Right cardiac atrium (tissue), 5 donors: ENCODE results near the gene GAPVD1. TPM values are rescaled to one million over a fixed set of nuclear protein-coding genes. Genes with fewer than 3 reads are reported as not detected.
"Not testable (repeated sequence)": the region's sequence is repeated elsewhere in the genome, so short reads cannot be mapped to it uniquely, and the experiment has no call there.

ENCODE experiments used
- ATAC-seq, 2 donors: fragments of 200-7000 bp; cut with Tn5 transposase; one replicate each; pipeline versions ENCODE4 v1.8.0 to v1.9.1; 2020; ENCODE audit warnings: moderate library complexity in 2 of 2, mild to moderate bottlenecking in 1 of 2
- DNase-seq, 3 donors: peaks; one replicate each; pipeline ENCODE4 v3.0.0-alpha.2; 2020
- H3K27ac ChIP-seq: one replicate; pipeline ENCODE4 v1.5.1; 2013; ENCODE audit warnings: mild to moderate bottlenecking, low read length, control low read depth, moderate library complexity
- H3K27me3 ChIP-seq: one replicate; pipeline ENCODE4 v1.6.1; 2013; ENCODE audit not compliant: control insufficient read depth, insufficient read depth
- H3K4me1 ChIP-seq: one replicate; pipeline ENCODE4 v1.6.1; 2013; ENCODE audit warnings: low read length; ENCODE audit not compliant: control insufficient read depth, insufficient read depth
- H3K4me3 ChIP-seq: one replicate; pipeline ENCODE4 v1.5.1; 2013; ENCODE audit warnings: low read length, control low read depth
- H3K9me3 ChIP-seq: one replicate; pipeline ENCODE4 v1.6.1; 2013; ENCODE audit warnings: low read length; ENCODE audit not compliant: control insufficient read depth
- WGBS: extraction: QIAGEN DNeasy Blood & Tissue Kit; methylation state at CpG from one replicate; pipeline ENCODE4 v1.1.7; 2013; 5-methylcytosine and 5-hydroxymethylcytosine counted together
- intact Hi-C, 4 donors: fragments of 100-400 bp; cut with DNase I; formaldehyde crosslinking; loops; one replicate each; pipeline versions ENCODE4 v1.11.0 to v1.14.0; 2022 to 2023
- polyA plus RNA-seq: library from polyadenylated mRNA; stranded (reverse); fragments of 200-250 nt; gene quantifications from one replicate; pipeline ENCODE4 v1.2.3, GENCODE V29; 2013
- total RNA-seq, 4 donors: library from RNA; stranded (reverse); fragmentation: NEBNext Ultra II Directional; extraction: Animal tissue kit (Norgen Biotek cat#: 25700); gene quantifications; one replicate each; pipeline ENCODE4 v1.2.1, GENCODE V29; 2021
- donor health status: healthy with polysubstance abuse.
- donor health status: DM: no; HTN: yes; CAD: no.
- donor health status: DM: no; HTN: no; CAD: no.
- donor health status: DM: no; HTN: yes; CAD: no; lungs with severe emphysema.
- donor health status: DM: yes; HTN: yes; CAD: no.

Gene GAPVD1
- total and polyA plus RNA-seq, 5 donors: 8.1 to 45.7 (median 33.1) TPM

GRCh38 chr9:125276771-125277170 is 15.1 kb downstream of the GAPVD1 start:
- intact Hi-C loops: no loop called here
- no peaks in the 10 kb centered on the region for H3K9me3 ChIP-seq
- H3K4me1 ChIP-seq: no peaks in the 10 kb centered on the region
- 93% methylated on average over 4 of the region's 4 CpGs for WGBS
- H3K27ac ChIP-seq: no peak overlapping the region
- no peak for ATAC-seq
- no peak overlapping the region for H3K4me3 ChIP-seq
- H3K27me3 ChIP-seq: no peaks in the 10 kb centered on the region
- DNase-seq: no peak

GRCh38 chr9:125277411-125277810 is 15.8 kb downstream of the GAPVD1 start:
- Histone ChIP-seq H3K4me1 (no peaks in the 10 kb centered on the region), H3K27me3 (no peaks in the 10 kb centered on the region), H3K27ac (no peak overlapping the region), H3K4me3 (no peak overlapping the region), H3K9me3 (no peaks in the 10 kb centered on the region)
- ATAC-seq (no peak), DNase-seq (no peak)
- intact Hi-C loops: no loop called here

GRCh38 chr9:125280945-125281344 is 19.3 kb downstream of the GAPVD1 start:
- Histone ChIP-seq H3K27ac (no peak overlapping the region), H3K4me1 (no peaks in the 10 kb centered on the region), H3K27me3 (no peaks in the 10 kb centered on the region), H3K4me3 (no peak overlapping the region), H3K9me3 (no peaks in the 10 kb centered on the region)
- WGBS: 46% methylated on average over 4 of the region's 4 CpGs
- intact Hi-C loops: no loop called here
- no peak for DNase-seq
- no peak for ATAC-seq

GRCh38 chr9:125284855-125285254 is 23.2 kb downstream of the GAPVD1 start:
- intact Hi-C loops: no loop called here
- 54% methylated on average over 3 of the region's 3 CpGs for WGBS
- ATAC-seq (peak; percentile 36 to 54), DNase-seq (no peak)
- H3K4me1 ChIP-seq: peaks cover 2% of the 10 kb centered on the region
- no peak overlapping the region for H3K27ac ChIP-seq
- no peaks in the 10 kb centered on the region for H3K9me3 ChIP-seq
- no peaks in the 10 kb centered on the region for H3K27me3 ChIP-seq
- no peak overlapping the region for H3K4me3 ChIP-seq

- not testable (repeated sequence) for ATAC-seq, H3K27ac ChIP-seq
Measured at GRCh38 chr9:125286935-125287433, 25.4 kb downstream of the GAPVD1 start.

GRCh38 chr9:125293134-125293533 is 31.5 kb downstream of the GAPVD1 start:
- H3K4me1 ChIP-seq: peaks cover 2% of the 10 kb centered on the region
- no peak overlapping the region for H3K27ac ChIP-seq
- ATAC-seq (no peak), DNase-seq (no peak)
- intact Hi-C loops: no loop called here
- H3K9me3 ChIP-seq: no peaks in the 10 kb centered on the region
- H3K4me3 ChIP-seq: no peak overlapping the region
- H3K27me3 ChIP-seq: no peaks in the 10 kb centered on the region

More at GRCh38 chr9:125286935-125287433, 25.4 kb downstream of the GAPVD1 start:
- H3K9me3 ChIP-seq, DNase-seq, H3K4me3 ChIP-seq, H3K27me3 ChIP-seq, intact Hi-C loops, H3K4me1 ChIP-seq: not testable (repeated sequence)
- whole genome bisulfite sequencing: 86% methylated on average over 7 of the region's 7 CpGs

- Histone ChIP-seq H3K4me3 (no peak overlapping the region), H3K27me3 (no peaks in the 10 kb centered on the region), H3K4me1 (peaks cover 2% of the 10 kb centered on the region), H3K27ac (no peak overlapping the region), H3K9me3 (no peaks in the 10 kb centered on the region)
- ATAC-seq: no peak
- WGBS: 94% methylated on average over 5 of the region's 5 CpGs
- no peak for DNase-seq
- intact Hi-C loops: no loop called here
Measured at GRCh38 chr9:125295657-125296056, 34.0 kb downstream of the GAPVD1 start.

- ATAC-seq (no peak), DNase-seq (no peak)
- 75% methylated on average over 3 of the region's 3 CpGs for WGBS
- intact Hi-C loops: no loop called here
- H3K4me1 ChIP-seq: peaks cover 2% of the 10 kb centered on the region
- no peaks in the 10 kb centered on the region for H3K9me3 ChIP-seq
- no peak overlapping the region for H3K4me3 ChIP-seq
- H3K27ac ChIP-seq: no peak overlapping the region
- H3K27me3 ChIP-seq: no peaks in the 10 kb centered on the region
Measured at GRCh38 chr9:125296843-125297372, 35.3 kb downstream of the GAPVD1 start.

- H3K27me3 ChIP-seq: no peaks in the 10 kb centered on the region
- H3K9me3 ChIP-seq: no peaks in the 10 kb centered on the region
- H3K27ac ChIP-seq: no peak overlapping the region
- peaks cover 2% of the 10 kb centered on the region for H3K4me1 ChIP-seq
- no peak overlapping the region for H3K4me3 ChIP-seq
- WGBS: 95% methylated on average over 7 of the region's 7 CpGs
- no peak for ATAC-seq
- intact Hi-C loops: no loop called here
- DNase-seq: no peak
Measured at GRCh38 chr9:125297917-125298316, 36.3 kb downstream of the GAPVD1 start.

GRCh38 chr9:125302241-125302640 is 40.6 kb downstream of the GAPVD1 start:
- Histone ChIP-seq H3K9me3 (no peaks in the 10 kb centered on the region), H3K4me3 (no peak overlapping the region), H3K4me1 (peaks cover 4% of the 10 kb centered on the region), H3K27me3 (no peaks in the 10 kb centered on the region), H3K27ac (no peak overlapping the region)
- intact Hi-C loops: no loop called here
- ATAC-seq (no peak), DNase-seq (no peak)
- 94% methylated on average over 2 of the region's 2 CpGs for WGBS

GRCh38 chr9:125304273-125304672 is 42.6 kb downstream of the GAPVD1 start:
- intact Hi-C loops: no loop called here
- WGBS: 96% methylated on average over 2 of the region's 2 CpGs
- Histone ChIP-seq H3K4me1 (peaks cover 2% of the 10 kb centered on the region), H3K9me3 (no peaks in the 10 kb centered on the region), H3K27ac (no peak overlapping the region), H3K4me3 (no peak overlapping the region), H3K27me3 (no peaks in the 10 kb centered on the region)
- DNase-seq (no peak), ATAC-seq (no peak)

- intact Hi-C loops: no loop called here
- Histone ChIP-seq H3K4me1 (no peaks in the 10 kb centered on the region), H3K27ac (no peak overlapping the region), H3K4me3 (no peak overlapping the region), H3K9me3 (no peaks in the 10 kb centered on the region), H3K27me3 (no peaks in the 10 kb centered on the region)
- DNase-seq: no peak
- ATAC-seq: no peak
- WGBS: 98% methylated on average over 2 of the region's 2 CpGs
Measured at GRCh38 chr9:125312411-125312810, 50.8 kb downstream of the GAPVD1 start.
